NOMO-1 (cell line): ENCODE data around the gene SULT6B1.

Source experiments
- DNase-seq, 2 experiments: peaks; one replicate each; lab custom pipeline; 2025; ENCODE audit not compliant: unreplicated experiment in 2 of 2; lab: John Stamatoyannopoulos, UW

The SULT6B1 gene

DNA sequence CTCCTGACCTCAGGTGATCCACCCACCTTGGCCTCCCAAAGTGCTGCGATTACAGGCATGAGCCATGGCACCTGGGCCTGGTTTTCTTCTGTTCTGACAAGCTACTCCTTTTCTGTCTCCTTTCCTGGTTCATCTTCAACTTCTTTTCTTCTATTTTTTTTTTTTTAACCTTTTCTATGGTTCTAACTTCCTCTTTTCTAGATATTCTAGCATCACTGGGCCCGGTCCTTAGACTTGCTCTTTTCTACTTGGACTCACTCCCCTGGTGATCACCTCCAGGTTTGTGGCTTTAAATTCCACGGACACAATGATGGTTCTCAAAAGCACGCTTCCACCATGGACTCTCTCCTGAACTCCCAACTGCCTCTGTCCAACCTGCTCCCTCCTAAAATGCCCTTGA lies 33.7 kb downstream of the SULT6B1 start:
- DNase-seq: peak in 1 of 2 experiments; percentile 19

DNA sequence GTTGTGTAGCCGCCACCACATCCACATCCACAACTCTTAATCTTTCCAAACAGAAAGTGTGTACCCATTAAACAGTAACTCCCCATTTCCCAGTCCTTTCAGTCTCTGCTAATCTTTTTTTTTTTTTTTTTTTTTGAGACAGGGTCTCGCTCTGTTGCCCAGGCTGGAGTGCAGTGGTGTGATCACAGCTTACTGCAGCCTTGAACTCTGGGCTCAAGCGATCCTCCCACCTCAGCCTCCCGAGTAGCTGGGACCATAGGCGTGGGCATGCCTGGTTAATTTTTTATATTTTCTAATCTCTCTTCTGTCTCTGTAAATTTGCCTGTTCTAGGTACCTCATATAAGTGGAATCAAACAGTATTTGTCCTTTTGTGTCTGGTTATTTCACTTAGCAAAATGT lies 35.2 kb downstream of the SULT6B1 start:
- no peak for DNase-seq

DNA sequence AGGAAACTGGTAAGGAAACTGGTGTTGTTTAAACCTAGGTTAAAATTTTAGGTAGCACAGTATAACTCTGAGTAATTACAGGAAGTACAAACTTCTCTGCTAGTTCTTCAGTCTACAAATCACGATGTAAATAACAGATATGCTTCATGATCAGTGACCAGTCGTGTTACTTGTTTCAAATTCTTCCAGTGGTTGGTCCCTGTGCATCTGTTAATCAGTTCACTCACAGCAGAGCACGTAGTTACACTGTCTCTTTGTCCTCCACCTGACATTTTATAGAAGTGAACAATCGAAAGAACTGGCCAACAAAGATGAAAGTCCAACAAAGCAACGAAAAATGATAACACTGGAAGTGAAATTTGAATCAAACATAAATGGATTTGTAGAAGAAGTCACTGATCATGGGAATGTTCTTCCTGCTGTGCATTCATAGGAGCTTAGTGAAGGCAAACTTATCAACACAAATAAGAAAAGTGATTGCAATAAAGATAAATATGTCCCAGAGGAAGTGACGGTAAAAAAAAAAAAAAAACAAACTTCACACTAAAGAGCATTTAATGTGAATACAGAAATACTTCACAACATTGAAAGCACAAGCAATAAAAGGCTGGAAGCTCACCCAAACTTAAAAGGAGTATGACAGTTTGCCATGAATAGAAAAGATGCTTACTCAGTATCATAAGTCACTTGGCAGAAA lies 38.7 kb downstream of the SULT6B1 start:
- DNase-seq: no peak

DNA sequence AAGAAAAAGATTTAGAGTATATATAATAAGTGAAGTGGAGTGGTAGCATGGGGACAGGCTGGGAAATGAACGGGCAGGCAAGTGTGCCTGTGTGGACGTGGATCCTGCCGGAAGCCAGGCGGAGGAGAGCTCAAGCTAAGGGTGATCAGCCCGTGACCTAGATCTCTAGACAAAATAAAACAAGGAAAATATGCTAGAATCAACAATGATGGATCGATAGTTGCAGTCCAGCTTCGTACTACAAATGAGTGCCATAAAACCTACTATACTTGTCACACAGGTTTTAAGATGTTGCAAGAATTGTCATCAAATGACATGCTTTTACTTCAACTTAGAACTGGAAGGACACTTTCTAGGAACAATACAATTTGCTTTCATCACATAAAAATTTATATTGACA lies 40.1 kb downstream of the SULT6B1 start:
- DNase-seq: no peak

DNA sequence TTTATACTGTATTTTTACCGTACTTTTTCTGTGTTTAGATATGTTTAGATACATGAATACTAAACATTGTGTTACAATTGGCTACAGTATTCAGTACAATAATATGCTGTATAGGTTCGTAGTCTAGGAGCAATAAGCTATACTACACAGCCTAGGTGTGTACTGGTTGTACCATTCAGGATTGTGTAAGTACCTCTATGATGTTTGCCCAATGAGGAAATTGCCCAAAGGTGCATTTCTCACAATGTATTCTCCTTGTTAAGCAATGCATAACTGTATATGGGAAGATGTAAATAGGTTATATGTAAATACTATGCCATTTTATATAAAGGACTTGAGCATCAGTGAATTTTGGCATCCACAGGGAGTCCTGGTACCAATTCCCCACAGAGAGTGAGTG lies 42.4 kb downstream of the SULT6B1 start:
- DNase-seq: no peak

DNA sequence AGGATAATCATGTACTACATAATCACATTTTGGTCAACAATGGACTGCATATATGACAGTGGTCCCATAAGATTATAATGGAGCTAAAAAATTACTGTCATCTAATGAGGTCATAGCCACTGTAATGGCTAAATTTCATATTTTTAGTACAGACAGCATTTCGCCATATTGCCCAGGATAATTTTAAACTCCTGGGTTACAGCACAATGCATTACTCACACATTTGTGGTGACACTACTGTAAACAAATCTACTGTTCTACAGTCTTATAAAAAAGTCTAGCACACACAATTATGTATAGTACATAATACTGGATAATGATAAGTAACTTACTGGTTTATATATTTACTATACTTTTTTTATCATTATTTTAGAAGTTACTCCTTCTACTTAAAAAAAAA lies 44.5 kb downstream of the SULT6B1 start:
- DNase-seq: peak in 1 of 2 experiments; percentile 14

DNA sequence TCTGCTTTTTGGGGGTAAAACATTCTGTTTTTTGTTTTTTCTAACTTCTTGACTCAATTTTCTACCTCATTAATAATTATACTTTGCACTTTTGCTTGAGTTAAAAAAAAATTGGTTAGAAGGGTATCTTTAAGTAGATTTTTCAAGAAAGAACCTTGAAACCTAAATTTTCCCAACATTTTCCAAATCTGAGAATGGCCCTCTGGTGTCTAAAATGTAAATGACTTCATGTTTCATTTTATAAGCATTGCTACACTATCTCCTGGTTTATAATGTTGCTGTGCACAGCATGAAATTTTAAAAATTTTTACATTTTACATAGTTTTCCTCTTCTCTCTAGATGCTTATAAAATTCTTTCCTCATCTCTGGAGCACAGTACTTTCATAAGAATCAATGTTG lies 45.9 kb downstream of the SULT6B1 start:
- no peak for DNase-seq

DNA sequence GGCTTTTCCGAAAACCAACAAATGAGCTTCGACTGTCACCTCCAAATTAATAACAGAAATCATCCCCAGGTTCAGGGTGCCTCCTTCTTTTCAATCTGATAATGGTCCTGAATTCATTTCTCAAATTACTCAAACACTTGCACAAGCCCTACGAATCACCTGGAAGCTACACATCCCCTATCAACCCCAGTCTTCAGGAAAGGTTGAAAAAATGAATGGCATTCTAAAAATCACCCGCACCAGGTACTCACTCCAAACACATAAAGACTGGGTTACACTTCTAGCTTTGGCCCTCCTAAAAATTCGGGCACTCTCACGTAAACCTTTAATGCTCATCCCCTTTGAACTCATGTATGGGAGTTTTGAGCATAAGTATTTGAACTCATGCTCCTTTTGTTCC lies 55.6 kb downstream of the SULT6B1 start:
- DNase-seq: no peak

DNA sequence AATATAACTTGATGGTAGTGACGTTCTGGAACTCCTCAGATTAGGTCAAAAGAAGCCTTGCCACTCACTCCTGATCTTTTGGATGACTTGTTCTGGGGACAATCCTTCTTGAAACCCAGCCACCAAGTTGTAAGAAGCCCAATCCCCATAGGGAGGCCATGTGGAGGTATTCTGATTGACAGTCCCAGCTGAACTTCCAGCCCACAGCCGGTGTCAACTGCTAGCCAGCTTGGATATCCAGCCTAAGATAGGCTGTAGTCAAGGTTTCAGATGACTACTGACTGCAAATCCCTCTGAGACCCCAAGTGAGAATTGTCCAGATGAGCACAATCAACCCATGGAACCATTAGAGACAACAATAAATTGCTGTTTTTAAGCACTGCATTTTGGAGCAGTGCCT lies 63.1 kb downstream of the SULT6B1 start:
- no peak for DNase-seq

DNA sequence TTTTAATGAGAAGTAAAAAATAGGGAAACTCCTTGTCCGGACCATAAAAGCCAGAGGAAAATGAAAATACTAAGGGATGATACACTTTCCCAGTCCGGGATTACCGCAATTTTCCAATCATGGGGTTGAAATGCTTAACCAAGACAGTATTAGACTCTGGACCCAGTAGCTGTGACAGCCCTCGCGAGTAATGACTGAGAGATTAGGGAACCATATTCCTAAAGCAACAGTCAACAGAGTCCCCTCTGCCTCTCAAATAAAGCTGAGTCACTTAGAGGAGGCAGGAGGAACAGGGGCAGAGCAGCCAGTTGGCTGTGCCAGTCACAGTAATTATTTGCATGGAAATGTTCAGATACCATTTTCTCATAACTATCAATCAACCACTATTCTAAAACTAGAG lies 69.3 kb downstream of the SULT6B1 start:
- DNase-seq: no peak
